Stimulated activated CD8-positive, alpha-beta memory T cell treated with anti-CD3 and anti-CD28 coated beads, Interleukin-15, amount 100 ng/mL, for 48 hours (primary cell): ENCODE results near the gene XPR1.

Experiments used
- DNase-seq, 2 donors: peaks; one replicate each; pipeline ENCODE4 v3.0.0-alpha.2; 2020; ENCODE audit warnings: low read depth in 2 of 2

Gene XPR1

GRCh38 chr1:180930687-180931086 is 298.9 kb downstream of the XPR1 start:
- no peak for DNase-seq

- no peak for DNase-seq
Measured at GRCh38 chr1:180931529-180931928, 299.7 kb downstream of the XPR1 start.

- DNase-seq = no peak
Measured at GRCh38 chr1:180932378-180932777, 300.6 kb downstream of the XPR1 start.

GRCh38 chr1:180933141-180933540 is 301.3 kb downstream of the XPR1 start:
- DNase-seq = no peak

GRCh38 chr1:180934563-180934962 is 302.7 kb downstream of the XPR1 start:
- DNase-seq = no peak

GRCh38 chr1:180935326-180936109 is 303.7 kb downstream of the XPR1 start:
- no peak for DNase-seq

GRCh38 chr1:180936110-180937011 is 304.5 kb downstream of the XPR1 start:
- DNase-seq = no peak

GRCh38 chr1:180937012-180937372 is 305.2 kb downstream of the XPR1 start:
- no peak for DNase-seq

GRCh38 chr1:180937624-180938225 is 305.9 kb downstream of the XPR1 start:
- DNase-seq = no peak

GRCh38 chr1:180939073-180939710 is 307.4 kb downstream of the XPR1 start:
- DNase-seq = no peak

- DNase-seq = no peak
Measured at GRCh38 chr1:180939711-180940103, 307.9 kb downstream of the XPR1 start.
